Measurements from ENCODE around the gene CAVIN2. TPM values are rescaled to one million over a fixed set of nuclear protein-coding genes. Genes with fewer than 3 reads are reported as not detected.

CAVIN2 gene
- total and polyA plus RNA-seq, 9 of the 15 experiments (the other 6 are each of a cell fraction or from before 2014, with no cell fraction given), result 20.6 to 92.4 (median 69.0) TPM

GRCh38 chr2:191848771-191849767 is 2.2 kb upstream of the CAVIN2 start (continued):
- TF ChIP-seq, protein P1, sequence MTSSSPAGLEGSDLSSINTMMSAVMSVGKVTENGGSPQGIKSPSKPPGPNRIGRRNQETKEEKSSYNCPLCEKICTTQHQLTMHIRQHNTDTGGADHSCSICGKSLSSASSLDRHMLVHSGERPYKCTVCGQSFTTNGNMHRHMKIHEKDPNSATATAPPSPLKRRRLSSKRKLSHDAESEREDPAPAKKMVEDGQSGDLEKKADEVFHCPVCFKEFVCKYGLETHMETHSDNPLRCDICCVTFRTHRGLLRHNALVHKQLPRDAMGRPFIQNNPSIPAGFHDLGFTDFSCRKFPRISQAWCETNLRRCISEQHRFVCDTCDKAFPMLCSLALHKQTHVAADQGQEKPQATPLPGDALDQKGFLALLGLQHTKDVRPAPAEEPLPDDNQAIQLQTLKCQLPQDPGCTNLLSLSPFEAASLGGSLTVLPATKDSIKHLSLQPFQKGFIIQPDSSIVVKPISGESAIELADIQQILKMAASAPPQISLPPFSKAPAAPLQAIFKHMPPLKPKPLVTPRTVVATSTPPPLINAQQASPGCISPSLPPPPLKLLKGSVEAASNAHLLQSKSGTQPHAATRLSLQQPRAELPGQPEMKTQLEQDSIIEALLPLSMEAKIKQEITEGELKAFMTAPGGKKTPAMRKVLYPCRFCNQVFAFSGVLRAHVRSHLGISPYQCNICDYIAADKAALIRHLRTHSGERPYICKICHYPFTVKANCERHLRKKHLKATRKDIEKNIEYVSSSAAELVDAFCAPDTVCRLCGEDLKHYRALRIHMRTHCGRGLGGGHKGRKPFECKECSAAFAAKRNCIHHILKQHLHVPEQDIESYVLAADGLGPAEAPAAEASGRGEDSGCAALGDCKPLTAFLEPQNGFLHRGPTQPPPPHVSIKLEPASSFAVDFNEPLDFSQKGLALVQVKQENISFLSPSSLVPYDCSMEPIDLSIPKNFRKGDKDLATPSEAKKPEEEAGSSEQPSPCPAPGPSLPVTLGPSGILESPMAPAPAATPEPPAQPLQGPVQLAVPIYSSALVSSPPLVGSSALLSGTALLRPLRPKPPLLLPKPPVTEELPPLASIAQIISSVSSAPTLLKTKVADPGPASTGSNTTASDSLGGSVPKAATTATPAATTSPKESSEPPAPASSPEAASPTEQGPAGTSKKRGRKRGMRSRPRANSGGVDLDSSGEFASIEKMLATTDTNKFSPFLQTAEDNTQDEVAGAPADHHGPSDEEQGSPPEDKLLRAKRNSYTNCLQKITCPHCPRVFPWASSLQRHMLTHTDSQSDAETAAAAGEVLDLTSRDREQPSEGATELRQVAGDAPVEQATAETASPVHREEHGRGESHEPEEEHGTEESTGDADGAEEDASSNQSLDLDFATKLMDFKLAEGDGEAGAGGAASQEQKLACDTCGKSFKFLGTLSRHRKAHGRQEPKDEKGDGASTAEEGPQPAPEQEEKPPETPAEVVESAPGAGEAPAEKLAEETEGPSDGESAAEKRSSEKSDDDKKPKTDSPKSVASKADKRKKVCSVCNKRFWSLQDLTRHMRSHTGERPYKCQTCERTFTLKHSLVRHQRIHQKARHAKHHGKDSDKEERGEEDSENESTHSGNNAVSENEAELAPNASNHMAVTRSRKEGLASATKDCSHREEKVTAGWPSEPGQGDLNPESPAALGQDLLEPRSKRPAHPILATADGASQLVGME (CRISPR knock-in tag; IDR thresholded peaks at IDR 0.05), result no peak
- TF ChIP-seq EP300 (IDR thresholded peaks at IDR 0.05; ENCODE audit: low read length), result no peak
- TF ChIP-seq PTBP1 (IDR thresholded peaks at IDR 0.05; ENCODE audit: low read depth, low read length), result no peak

All from K562 (cell line).